ENCODE data around the gene GABRP.

GRCh38 chr5:170857066-170857465 lies 73.5 kb downstream of the GABRP start:
- TF ChIP-seq GATA2 (IDR thresholded peaks at IDR 0.05; ENCODE audit: low read depth, low read length): no peak
- no peak for TF ChIP-seq GATA3 (IDR thresholded peaks at IDR 0.05; ENCODE audit: low read depth, low read length)
